ENCODE data around the gene NR1H2. TPM values are rescaled to one million over a fixed set of nuclear protein-coding genes. Genes with fewer than 3 reads are reported as not detected.

Gene NR1H2
- total RNA-seq, 1 experiment from 2014 or later = 40.3 TPM

GRCh38 chr19:50393589-50393988, 17.3 kb downstream of the NR1H2 start:
- ATAC-seq = no peak
- no peak overlapping the region for H3K27ac ChIP-seq (ENCODE audit: low read depth, low read length)
- ChIA-PET CTCF (no interaction called here), RAD21 (ENCODE audit: low non-redundant PET in 1 of 2, low total read pairs in 2 of 2, uncharacterized antibody in 2 of 2, unreplicated experiment in 2 of 2) (no interaction called here), POLR2A (interaction anchor here (1.0 kb wide), 1 partner anchor 189 kb away, joined by 3 read pairs; no protein-coding TSS in a partner anchor)
- DNase-seq (ENCODE audit: low read depth, low spot score) = no peak
- H3K9me3 ChIP-seq (ENCODE audit: control insufficient read depth in 1 of 2, insufficient read depth in 1 of 2, low read depth in 1 of 2, low read length in 2 of 2) = no peaks in the 10 kb centered on the region
- no peak overlapping the region for H3K9ac ChIP-seq (ENCODE audit: low read length)
- intact Hi-C loops (cut with micrococcal nuclease) = no loop called here
- no peak overlapping the region for H3K4me2 ChIP-seq (ENCODE audit: low read length)
- peaks cover 0 to 11% of the 10 kb centered on the region in 2 experiments; a peak in 1 of 4 replicates for H3K36me3 ChIP-seq (ENCODE audit: control insufficient read depth in 1 of 2, insufficient read depth in 2 of 2, low read length in 2 of 2)
- TF ChIP-seq JUND (IDR thresholded peaks at IDR 0.05) = no peak
- no peak for TF ChIP-seq MAX (IDR thresholded peaks at IDR 0.05)
- TF ChIP-seq ZNF274 (IDR thresholded peaks at IDR 0.05; ENCODE audit: low read depth, low read length) = no peak
- TF ChIP-seq, protein P1, sequence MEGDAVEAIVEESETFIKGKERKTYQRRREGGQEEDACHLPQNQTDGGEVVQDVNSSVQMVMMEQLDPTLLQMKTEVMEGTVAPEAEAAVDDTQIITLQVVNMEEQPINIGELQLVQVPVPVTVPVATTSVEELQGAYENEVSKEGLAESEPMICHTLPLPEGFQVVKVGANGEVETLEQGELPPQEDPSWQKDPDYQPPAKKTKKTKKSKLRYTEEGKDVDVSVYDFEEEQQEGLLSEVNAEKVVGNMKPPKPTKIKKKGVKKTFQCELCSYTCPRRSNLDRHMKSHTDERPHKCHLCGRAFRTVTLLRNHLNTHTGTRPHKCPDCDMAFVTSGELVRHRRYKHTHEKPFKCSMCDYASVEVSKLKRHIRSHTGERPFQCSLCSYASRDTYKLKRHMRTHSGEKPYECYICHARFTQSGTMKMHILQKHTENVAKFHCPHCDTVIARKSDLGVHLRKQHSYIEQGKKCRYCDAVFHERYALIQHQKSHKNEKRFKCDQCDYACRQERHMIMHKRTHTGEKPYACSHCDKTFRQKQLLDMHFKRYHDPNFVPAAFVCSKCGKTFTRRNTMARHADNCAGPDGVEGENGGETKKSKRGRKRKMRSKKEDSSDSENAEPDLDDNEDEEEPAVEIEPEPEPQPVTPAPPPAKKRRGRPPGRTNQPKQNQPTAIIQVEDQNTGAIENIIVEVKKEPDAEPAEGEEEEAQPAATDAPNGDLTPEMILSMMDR (IDR thresholded peaks at IDR 0.05 in 2 of 3, conservative IDR thresholded peaks at IDR 0.05 in 1 of 3; ENCODE audit: borderline replicate concordance in 1 of 3, insufficient read depth in 1 of 3, low read depth in 2 of 3, low read length in 2 of 3) = no peak
- no peak for TF ChIP-seq CEBPB (IDR thresholded peaks at IDR 0.05; ENCODE audit: low read depth)
- TF ChIP-seq FOSL1 (IDR thresholded peaks at IDR 0.05; ENCODE audit: low read depth) = no peak
- TF ChIP-seq ELF1 (IDR thresholded peaks at IDR 0.05; ENCODE audit: borderline replicate concordance, low read depth) = no peak
- TF ChIP-seq, protein P2, sequence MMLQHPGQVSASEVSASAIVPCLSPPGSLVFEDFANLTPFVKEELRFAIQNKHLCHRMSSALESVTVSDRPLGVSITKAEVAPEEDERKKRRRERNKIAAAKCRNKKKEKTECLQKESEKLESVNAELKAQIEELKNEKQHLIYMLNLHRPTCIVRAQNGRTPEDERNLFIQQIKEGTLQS (IDR thresholded peaks at IDR 0.05) = no peak
- TF ChIP-seq, protein P3, sequence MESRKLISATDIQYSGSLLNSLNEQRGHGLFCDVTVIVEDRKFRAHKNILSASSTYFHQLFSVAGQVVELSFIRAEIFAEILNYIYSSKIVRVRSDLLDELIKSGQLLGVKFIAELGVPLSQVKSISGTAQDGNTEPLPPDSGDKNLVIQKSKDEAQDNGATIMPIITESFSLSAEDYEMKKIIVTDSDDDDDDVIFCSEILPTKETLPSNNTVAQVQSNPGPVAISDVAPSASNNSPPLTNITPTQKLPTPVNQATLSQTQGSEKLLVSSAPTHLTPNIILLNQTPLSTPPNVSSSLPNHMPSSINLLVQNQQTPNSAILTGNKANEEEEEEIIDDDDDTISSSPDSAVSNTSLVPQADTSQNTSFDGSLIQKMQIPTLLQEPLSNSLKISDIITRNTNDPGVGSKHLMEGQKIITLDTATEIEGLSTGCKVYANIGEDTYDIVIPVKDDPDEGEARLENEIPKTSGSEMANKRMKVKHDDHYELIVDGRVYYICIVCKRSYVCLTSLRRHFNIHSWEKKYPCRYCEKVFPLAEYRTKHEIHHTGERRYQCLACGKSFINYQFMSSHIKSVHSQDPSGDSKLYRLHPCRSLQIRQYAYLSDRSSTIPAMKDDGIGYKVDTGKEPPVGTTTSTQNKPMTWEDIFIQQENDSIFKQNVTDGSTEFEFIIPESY (IDR thresholded peaks at IDR 0.05; ENCODE audit: extremely low read depth, insufficient replicate concordance, low read length) = no peak
- TF ChIP-seq, protein P4, sequence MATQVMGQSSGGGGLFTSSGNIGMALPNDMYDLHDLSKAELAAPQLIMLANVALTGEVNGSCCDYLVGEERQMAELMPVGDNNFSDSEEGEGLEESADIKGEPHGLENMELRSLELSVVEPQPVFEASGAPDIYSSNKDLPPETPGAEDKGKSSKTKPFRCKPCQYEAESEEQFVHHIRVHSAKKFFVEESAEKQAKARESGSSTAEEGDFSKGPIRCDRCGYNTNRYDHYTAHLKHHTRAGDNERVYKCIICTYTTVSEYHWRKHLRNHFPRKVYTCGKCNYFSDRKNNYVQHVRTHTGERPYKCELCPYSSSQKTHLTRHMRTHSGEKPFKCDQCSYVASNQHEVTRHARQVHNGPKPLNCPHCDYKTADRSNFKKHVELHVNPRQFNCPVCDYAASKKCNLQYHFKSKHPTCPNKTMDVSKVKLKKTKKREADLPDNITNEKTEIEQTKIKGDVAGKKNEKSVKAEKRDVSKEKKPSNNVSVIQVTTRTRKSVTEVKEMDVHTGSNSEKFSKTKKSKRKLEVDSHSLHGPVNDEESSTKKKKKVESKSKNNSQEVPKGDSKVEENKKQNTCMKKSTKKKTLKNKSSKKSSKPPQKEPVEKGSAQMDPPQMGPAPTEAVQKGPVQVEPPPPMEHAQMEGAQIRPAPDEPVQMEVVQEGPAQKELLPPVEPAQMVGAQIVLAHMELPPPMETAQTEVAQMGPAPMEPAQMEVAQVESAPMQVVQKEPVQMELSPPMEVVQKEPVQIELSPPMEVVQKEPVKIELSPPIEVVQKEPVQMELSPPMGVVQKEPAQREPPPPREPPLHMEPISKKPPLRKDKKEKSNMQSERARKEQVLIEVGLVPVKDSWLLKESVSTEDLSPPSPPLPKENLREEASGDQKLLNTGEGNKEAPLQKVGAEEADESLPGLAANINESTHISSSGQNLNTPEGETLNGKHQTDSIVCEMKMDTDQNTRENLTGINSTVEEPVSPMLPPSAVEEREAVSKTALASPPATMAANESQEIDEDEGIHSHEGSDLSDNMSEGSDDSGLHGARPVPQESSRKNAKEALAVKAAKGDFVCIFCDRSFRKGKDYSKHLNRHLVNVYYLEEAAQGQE (IDR thresholded peaks at IDR 0.05; ENCODE audit: low read depth) = no peak
- TF ChIP-seq SRF (IDR thresholded peaks at IDR 0.05; ENCODE audit: low read depth) = no peak
- no peak for TF ChIP-seq SIN3A (IDR thresholded peaks at IDR 0.05; ENCODE audit: low read depth)
- TF ChIP-seq SP1 (IDR thresholded peaks at IDR 0.05; ENCODE audit: low read depth) = no peak
- no peak for TF ChIP-seq ZFX (IDR thresholded peaks at IDR 0.05)
- H3K79me2 ChIP-seq (ENCODE audit: insufficient read depth, low read length) = peaks cover 69% of the 10 kb centered on the region
- no peaks in the 10 kb centered on the region for H3K4me1 ChIP-seq (ENCODE audit: control insufficient read depth in 1 of 2, insufficient read depth in 2 of 2, low read length in 2 of 2)
- no TSS peak for BruUV-seq (replicated peaks)
- H3K9me2 ChIP-seq (ENCODE audit: insufficient read depth) = no peaks in the 10 kb centered on the region
- H3K4me3 ChIP-seq (replicated peaks in 1 of 2; ENCODE audit: low read depth in 1 of 2, low read length in 2 of 2) = no peak overlapping the region
- no peak overlapping the region for H2AFZ ChIP-seq (ENCODE audit: low read depth, low read length, poor library complexity, severe bottlenecking)
- no peaks in the 10 kb centered on the region for H4K20me1 ChIP-seq (ENCODE audit: insufficient read depth)
- H3K27me3 ChIP-seq (ENCODE audit: insufficient read depth, low read length) = no peaks in the 10 kb centered on the region
